GM19463 (cell line): ENCODE data around the gene SDHAF4.
"Not testable (repeated sequence)": the region's sequence is repeated elsewhere in the genome, so short reads cannot be mapped to it uniquely, and the experiment has no call there.

Source experiments
- ATAC-seq: cut with Tn5 transposase; IDR thresholded peaks from one replicate; pipeline ENCODE4 v1.9.1; 2021; ENCODE audit warnings: mild to moderate bottlenecking, moderate library complexity; ENCODE audit not compliant: unreplicated experiment

The SDHAF4 gene

DNA sequence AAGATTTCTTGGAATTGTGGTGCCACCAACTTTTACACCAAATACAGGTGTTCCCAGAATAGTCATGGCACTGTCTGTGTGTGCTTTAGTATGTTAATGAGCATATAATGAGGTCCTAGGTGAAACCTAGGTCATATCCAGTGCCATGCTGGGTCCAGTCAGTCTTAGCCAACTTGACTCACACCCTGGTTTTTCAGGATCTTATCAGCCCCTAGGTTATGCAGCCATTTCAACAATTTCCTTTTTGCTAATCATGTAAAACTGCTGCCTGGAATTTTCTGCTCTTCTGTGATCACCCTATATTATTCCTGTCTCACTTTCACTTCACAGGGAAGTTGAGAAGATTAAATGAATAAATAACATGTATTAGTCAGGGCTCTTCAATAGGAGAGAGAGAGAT, 23.7 kb downstream of the SDHAF4 start:
- no peak for ATAC-seq

DNA sequence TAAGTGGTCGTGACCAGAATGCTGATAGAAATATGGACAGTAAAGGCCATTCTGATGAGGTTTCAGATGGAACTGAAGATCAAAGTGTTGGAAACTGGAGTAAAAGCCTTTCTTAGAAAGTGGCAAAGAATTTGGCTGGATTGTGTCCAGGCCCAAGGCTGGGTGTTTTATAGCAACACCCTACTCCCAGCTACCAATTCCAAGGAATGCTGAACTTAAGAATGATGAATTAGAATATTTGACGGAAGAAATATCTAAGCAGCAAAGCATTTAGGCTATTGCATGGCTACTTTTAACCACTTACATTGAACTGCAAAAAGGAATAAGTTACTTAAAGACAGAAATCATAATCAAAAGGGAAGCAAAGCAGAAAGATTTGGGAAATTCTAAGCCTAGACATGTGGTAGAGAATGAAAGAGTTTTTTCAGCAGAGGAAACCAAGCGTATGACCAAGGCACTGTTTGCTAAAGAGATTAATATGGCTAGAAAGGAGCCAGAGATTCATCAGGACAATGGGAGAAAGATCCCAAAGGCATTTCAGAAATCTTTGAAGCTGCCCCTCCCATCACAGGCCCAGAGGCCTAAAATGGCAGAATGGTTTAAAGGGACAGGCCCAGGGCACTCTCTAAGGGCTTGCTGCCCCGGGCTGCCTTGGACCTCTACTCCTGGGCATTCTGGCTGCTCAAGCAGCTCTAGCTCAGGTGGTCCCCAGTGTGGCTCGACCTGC, 25.8 kb downstream of the SDHAF4 start:
- no peak for ATAC-seq

DNA sequence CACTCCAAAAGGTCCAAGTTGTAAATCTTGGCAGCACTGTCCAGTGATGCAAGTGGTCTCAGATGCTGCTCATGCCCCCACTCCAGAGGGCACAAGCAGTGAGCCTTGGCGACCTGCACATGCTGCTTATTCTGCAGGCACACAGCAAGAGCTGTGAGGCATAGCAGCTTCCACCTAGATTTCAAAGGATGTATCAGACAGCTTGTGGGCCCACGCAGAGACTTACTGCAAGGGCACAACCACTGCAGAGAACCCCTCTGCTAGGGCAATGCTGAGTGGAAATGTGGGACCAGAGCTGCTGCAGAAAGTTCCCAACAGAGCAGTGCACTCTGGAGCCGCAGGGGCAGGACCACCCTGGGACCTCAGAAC, 26.4 kb downstream of the SDHAF4 start:
- ATAC-seq: no peak

DNA sequence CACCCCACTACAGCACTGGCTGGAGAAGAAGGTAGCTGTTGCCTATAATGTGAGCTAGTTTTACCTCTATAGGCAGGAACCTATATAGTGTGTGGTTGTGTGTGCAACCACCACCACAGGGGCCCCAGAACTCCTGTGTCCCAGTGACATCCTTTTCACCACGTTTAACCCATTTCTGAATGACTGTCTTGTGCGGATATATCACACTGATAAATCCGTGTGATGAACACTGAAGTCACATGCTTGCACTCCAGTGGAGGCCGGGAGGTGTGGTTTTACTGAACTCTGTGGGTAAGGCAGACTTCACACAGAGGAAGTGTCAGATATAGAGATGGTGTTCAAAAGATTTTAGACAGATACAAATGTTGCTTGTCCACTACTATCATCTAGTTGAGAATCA, 32.5 kb downstream of the SDHAF4 start:
- no peak for ATAC-seq

DNA sequence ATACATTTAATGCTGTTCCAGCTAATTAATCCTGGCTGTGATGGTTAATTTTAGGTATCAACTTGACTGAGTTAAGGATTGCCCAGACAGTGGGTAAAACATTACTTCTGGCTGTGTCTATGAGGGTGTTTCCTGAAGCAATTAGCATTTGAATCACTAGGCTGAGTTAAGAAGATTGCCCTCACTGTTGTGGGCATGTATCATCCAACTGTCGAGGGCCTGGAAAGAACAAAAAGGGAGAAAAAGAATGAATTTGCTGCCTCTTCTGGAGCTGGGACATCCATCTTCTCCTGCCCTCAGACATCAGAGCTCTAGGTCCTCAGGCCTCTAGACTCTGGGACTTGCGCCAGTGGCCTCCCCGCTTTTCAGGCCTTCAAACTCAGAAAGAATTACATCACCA, 34.3 kb downstream of the SDHAF4 start:
- ATAC-seq: no peak

DNA sequence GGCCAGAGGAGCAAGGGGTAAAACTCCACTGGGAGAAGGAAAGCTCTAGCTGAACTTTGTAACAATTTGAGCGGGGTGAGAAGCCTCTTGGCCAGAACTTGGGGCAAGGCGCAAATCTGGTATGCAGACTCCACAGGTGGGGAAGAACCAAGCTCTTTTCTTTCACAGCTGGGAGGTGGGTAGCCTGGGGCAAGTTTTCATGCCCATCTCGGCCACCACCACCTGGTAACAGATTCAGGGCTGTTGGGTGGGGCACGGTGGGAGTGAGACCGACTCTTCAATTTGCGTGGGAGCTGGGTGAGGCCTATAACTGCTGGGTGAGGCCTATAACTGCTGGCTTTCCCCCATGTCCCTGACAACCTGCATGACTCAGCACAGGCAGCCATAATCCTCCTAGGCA, 37.5 kb downstream of the SDHAF4 start:
- no peak for ATAC-seq

DNA sequence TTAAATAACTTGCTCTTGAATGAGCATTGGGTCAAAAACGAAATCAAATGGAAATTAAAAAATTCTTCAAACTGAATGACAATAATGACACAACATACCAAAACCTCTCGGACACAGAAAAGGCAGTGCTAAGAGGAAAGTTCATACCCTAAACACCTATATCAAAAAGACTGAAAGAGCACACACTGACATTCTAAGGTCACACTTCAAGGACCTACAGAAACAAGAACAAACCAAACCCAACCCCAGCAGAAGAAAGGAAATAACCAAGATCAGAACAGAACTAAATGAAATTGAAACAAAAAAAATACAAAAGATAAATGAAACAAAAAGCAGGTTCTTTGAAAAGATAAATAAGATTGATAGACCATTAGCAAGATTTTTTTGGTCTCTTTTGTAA, 40.6 kb downstream of the SDHAF4 start:
- ATAC-seq: not testable (repeated sequence)

DNA sequence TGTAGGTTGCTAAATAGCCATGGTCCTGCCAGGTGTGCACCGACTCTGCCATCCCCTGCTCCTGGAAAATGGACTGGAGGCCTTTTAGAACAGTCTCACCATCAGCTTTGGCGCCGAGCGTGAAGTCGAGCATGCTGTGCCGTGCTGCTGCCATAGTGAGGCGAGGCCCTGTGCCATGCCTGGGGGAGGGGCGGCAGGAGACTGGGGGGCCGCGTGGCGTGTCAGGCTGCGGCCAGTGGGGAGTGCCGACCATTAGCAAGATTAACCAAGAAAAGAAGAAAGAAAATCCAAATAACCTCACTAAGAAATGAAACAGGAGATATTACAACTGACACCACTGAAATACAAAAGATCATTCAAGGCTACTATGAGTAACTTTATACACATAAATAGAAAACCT, 42.5 kb downstream of the SDHAF4 start:
- not testable (repeated sequence) for ATAC-seq

DNA sequence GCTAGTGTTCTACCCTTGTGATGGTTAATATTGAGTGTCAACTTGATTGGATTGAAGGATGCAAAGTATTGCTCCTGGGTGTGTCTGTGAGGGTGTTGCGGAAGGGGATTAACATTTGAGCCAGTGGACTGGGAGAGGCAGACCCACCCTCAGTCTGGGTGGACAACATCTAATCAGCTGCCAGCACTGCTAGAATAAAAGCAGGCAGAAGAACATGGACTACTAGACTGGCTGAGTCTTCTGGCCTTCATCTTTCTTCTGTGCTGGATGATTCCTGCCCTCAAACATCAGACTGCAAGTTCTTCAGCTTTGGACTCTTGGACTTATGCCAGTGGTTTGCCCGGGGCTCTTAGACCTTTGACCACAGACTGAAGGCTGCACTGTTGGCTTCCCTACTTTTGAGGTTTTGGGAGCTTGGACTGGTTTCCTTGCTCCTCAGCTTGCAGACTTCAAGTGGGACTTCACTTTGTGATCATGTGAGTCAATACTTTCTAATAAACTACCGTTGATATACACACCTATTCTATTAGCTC, 50.1 kb downstream of the SDHAF4 start:
- ATAC-seq: no peak

DNA sequence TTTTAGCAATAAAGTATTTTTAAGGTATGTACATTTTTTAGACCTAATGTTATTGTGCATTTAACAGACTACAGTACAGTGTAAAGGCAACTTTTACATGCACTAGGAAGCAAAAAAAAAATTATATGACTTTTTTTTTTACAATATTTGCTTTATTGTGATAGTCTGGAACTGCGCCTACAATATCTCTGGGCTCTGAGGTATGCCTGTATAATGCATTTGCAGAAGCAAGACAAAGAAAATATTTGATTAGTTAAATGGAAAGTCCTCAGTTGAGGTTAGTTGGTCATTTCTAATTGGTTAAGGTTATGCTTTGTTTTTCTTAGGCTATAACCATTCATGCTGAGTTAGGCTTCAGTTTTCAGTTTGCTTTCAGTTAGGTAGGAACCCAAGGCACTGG, 54.0 kb downstream of the SDHAF4 start:
- no peak for ATAC-seq

DNA sequence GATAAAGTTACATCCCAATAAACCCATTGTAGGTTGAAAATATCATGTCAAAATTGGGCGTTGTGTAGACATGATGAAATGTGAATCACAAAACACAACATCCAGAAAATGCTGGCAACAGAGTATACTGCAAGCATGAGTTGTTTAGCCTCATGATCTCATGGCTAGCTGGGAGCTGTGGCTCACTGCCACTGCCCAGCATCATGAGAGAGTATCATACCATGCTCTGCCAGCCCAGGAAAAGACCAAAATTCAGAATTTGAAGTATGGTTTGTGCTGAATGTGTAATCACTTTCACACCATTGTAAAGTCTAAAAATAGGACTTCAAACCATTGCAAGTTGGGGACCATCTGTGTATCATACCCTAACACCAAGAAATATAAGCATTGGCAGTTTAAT, 55.7 kb downstream of the SDHAF4 start:
- ATAC-seq: no peak

DNA sequence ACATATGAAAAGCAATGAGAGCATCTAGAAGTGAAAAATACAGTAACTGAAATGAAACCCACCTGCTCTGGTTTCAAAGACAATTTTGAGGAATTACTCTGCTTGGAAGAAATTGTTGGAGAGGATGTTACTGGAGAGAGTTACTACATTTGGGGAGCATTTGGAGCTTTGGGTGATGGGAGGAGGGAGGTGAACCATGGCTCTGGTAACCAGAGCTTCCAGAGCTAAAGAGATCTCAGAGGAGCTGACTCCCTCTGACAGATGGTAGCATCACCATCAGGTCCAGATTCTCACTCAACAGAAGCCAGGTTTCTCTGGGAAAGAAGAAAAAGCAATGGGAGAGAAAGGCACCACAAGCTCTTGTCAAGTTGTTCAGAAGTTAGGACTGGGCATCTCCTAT, 58.7 kb downstream of the SDHAF4 start:
- no peak for ATAC-seq

DNA sequence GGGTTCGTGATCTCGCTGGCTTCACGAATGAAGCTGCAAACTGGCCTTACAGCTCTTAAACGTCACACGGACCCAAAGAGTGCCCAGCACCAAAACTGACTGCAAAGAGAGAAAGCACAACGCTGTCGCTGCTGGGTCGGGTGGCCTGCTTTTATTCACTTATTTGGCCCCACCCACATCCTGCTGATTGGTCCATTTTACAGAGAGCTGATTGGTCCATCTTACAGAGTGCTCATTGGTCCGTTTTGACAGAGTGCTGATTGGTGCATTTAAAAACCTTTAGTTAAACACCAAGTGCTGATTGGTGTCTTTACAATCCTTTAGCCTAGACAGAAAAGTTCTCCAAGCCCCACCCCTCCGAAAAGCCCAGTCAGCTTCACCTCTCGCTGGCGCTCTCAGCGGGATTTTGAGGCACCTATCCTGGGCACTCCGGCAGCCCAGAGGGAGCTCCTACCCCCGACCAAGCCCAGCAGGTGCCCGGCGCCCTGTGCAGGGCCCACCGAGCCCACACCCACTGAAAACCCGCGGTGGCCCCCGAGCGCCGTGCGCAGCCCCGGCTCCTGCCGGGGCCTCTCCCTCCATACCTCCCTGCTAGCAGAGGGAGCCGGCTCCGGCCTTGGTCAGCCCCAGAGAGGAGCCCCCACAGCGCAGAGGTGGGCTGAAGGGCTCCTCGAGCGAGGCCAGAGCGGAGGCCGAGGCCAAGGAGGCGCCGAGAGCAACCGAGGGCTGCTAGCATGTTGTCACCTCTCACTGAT, 60.9 kb downstream of the SDHAF4 start:
- no peak for ATAC-seq

DNA sequence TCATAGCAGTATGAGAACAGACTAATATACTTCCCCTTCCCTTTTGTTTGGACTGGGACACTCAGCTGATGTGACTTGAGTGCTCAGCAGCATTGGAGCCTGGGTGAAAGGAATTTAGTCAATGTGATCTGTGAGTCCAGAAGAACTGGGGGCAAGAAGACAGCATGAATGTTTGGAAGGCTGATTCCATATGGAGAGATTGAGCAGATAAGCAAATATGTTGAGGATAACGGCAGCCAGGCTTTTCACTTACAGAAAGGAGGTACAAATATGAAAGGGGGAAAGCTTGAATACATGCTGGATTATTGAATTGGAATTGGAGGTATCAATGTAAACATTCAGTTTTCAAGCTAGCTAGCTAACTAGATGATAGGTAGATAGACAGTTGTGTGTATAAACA, 63.2 kb downstream of the SDHAF4 start:
- ATAC-seq: no peak

DNA sequence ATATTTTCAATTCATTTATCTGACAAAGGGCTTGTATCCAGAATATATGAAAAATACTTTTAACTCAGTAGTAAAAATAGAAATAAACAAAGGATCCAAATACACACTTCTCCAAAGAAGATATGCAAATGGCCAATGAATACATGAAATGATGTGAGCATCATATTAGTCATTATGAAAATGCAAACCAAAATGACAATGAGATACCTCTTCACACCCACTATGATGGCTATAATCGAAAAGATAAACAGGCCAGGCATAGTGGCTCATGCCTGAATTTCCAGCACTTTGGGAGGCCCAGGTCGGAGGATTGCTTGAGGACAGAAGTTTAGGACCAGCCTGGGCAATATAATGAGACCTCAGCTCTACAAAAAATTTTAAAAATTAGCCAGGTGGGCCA, 67.1 kb downstream of the SDHAF4 start:
- no peak for ATAC-seq

DNA sequence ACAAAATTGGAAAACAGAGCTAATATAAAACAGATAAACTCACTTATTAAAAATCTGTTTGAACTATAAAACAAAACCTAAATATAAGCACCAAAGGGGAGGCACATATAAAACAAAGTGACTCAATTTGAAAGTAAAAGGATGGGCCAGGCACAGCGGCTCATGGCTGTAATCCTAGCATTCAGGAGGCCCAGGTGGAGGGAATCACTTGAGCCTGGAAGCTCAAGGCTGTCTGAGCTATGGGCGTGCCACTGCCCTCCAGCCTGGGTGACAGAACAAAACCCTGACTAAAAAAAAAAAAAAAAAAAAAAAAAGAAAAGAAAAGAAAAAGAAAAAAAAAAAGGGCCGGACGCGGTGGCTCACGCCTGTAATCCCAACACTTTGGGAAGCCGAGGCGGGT, 69.9 kb downstream of the SDHAF4 start:
- no peak for ATAC-seq

DNA sequence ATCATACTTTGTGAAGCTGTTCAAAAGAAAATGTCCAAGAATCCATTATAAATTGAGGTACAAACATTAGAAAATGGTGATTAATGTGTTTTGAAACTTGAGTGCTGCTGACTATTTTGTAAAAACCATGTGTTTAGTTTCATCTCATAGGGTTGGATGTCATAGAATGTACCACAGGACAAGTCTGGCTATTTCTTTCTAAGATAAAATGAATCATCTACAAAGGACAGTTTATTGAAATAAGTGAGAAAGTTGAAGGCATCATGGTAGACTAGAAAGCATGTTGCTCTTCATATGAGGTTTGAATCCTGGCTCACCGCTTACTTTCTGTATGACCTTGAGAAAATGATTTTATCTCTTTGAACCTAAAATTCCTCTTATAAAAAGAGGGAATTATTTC, 71.7 kb downstream of the SDHAF4 start:
- ATAC-seq: no peak
